C4-2B (cell line): Measurements from ENCODE around the gene COX8C.
A peak's percentile ranks its signal among the peaks of the same experiment; 100 is the strongest.

ENCODE experiments used
- H3K27ac ChIP-seq: fragments of 450-650 bp; 2 replicates; pipeline ENCODE4 v1.5.1; 2017
- CTCF ChIP-seq: fragments of 450-650 bp; conservative IDR thresholded peaks from 2 replicates; pipeline ENCODE4 v1.5.1; 2017; ENCODE audit warnings: mild to moderate bottlenecking
- ZFX ChIP-seq: fragments of 450-650 bp; IDR thresholded peaks from 2 replicates; pipeline ENCODE4 v1.6.1; 2017

Gene COX8C

DNA sequence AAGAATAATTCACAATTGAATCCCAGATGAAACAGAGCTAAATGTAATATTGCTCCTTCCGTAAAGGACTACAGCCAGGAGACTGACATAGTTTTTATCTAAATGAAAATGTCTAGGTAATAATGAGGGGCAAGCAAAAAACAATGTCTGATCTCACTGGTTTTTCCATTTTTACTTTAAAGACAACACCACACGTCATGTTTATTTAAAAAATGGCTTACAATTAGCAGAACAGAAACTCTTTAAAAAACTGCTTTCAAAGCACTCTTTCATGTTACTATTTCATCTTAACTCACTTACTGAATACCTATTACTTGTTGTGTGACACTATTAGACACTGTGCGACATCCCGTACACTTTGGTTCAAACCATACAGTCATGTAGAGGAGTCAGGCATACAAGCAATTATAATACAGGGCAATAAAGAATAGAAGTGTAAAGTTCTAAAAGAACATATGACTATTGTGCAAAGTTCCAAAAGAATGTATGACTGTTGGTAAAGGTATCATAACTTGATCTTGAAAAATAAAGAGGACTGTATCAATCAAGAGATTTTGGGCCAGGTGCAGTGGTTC, 23.3 kb upstream of the COX8C start:
- TF ChIP-seq ZFX (no peak), CTCF (no peak)
- H3K27ac ChIP-seq = no peak overlapping the region

- H3K27ac ChIP-seq = no peak overlapping the region
- TF ChIP-seq CTCF = no peak
Measured at GRCh38 chr14:93326196-93326595, 20.8 kb upstream of the COX8C start.

GRCh38 chr14:93328546-93328945, 18.4 kb upstream of the COX8C start:
- TF ChIP-seq CTCF (no peak), ZFX (no peak)
- H3K27ac ChIP-seq = no peak overlapping the region

DNA sequence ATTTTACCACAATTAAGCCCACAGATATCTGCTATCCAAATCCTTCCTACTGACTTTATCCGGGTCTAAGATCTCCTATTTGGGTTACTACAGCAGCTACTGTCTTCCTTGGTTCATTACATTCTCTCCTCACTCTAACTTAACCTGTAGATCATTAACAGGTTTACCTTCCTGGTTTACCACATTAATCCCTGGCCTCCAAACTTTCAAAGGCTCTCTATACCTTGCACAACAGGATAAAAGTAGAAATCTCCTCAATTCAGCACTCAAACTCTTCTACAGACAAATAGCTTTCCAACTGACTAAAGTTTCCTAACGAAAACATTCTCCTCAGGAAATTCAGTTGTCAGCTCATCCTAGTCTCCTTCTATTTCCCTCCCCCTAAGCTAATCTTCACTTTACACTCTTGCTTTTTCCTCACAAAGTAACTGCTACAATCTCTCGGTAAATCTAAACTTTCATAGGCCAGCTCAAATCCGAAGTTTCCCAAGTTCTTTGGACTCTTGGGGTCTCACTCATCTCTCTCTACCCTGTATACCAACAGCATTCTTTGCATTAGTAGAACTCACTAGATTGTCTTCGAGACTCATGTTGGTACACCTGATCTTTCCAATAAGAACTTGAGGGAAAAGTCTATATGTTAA, 16.9 kb upstream of the COX8C start:
- no peak overlapping the region for H3K27ac ChIP-seq
- TF ChIP-seq CTCF (no peak), ZFX (no peak)

GRCh38 chr14:93330609-93331000, 16.4 kb upstream of the COX8C start:
- H3K27ac ChIP-seq = no peak overlapping the region
- TF ChIP-seq ZFX = no peak
- TF ChIP-seq CTCF = no peak

DNA sequence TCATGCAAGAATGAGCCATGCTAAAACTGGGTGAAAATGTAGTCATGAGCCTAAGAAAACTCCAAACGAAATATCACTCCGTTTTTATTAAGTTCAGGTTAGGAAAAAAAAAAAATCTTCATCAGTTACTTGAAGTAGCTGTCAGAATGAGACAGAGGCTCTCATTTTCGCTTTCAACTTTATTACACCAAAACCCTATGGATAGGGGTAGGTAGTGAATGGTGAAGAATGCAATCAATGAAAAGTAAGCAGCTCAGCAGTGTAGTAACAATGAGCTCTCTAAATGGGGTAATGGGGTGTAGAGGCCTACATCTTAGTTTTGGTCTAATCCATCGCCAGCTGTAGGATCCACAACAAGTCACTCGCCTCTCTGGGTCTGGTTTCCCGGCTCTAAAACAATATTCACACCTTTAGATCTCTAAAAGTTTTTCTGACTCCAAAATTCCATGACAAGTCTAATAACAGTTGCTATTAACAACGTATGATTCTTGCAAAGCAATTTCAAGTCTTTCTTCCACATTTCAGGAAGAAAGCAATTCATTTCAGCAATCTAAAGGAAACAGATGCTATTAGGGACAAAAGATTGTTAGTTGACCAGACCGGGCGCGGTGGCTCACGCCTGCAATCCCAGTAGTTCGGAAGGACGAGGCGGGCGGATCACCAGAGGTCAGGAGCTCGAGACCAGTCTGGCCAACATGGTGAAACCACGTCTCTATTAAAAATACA, 15.8 kb upstream of the COX8C start:
- no peak for TF ChIP-seq CTCF
- TF ChIP-seq ZFX = no peak
- H3K27ac ChIP-seq = peak overlapping the region; percentile 92; the same call in 1 of the 2 replicates

DNA sequence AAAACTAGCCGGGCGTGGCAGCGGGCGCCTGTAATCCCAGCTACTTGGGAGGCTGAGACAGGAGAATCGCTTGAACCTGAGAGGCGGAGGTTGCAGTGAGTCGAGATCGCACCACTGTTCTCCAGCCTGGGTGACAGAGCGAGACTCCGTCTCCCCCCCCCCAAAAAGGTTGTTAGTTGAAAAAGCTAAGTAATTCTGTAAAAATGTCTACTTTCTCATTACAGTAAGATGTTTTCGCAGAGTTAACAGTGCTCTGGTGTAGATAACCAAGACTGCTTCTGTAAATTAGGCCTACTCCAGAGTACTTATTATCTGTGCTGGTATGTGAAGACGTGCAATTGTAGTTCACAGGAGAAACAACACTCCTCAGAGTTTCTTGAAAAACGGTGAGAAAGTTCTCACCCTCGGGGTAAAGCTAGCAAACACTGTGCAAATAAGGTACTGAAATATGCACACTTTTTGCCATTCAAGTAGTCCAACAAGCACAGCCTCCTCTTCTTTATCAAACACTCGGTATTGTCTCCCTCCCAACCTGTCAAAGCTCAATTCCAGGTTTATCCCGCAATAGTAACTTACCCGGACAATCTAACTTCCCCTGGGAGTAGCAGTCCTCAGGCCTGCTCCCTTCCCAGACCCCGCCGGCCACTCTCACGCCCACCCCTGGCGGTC, 15.1 kb upstream of the COX8C start:
- peak overlapping the region; percentile 92 for H3K27ac ChIP-seq
- TF ChIP-seq CTCF (no peak), ZFX (peak; percentile 32; the same call in 1 of the 2 replicates)
